HEK293 (cell line): ENCODE results near the gene ABCG8.
A peak's percentile ranks its signal among the peaks of the same experiment; 100 is the strongest.

Source experiments
- CTCF ChIA-PET: fragments of 350-600 bp; formaldehyde crosslinking; extraction: SDS; loops from one replicate; lab custom pipeline; 2021; ENCODE audit warnings: antibody characterized with exemption; lab: Yijun Ruan, JAX
- POLR2A ChIA-PET: fragments of 300-600 bp; formaldehyde crosslinking; extraction: SDS; loops from one replicate; lab custom pipeline; 2020; ENCODE audit warnings: antibody characterized with exemption, inconsistent platforms; lab: Yijun Ruan, JAX
- H3K27ac ChIP-seq: fragments of 200-500 bp; sonication (Bioruptor generic); 2 replicates; pipeline ENCODE4 v1.5.1; 2014; ENCODE audit warnings: low read depth, low read length, control low read depth, inconsistent platforms; ENCODE audit errors: extremely low read depth
- H3K36me3 ChIP-seq, 2 experiments: fragments of 200-500 bp in 1 of 2; sonication (Bioruptor generic) in 1 of 2; 1 replicate in 1 of 2; 2 replicates in 1 of 2; pipeline ENCODE4 v1.5.1; 2014 to 2017; ENCODE audit warnings: inconsistent platforms in 2 of 2, low read length in 2 of 2; ENCODE audit not compliant: control insufficient read depth in 2 of 2, insufficient read depth in 1 of 2
- H3K4me1 ChIP-seq: fragments of 200-500 bp; sonication (Bioruptor generic); 2 replicates; pipeline ENCODE4 v1.5.1; 2014; ENCODE audit warnings: mild to moderate bottlenecking, low read length, inconsistent platforms; ENCODE audit not compliant: control insufficient read depth, insufficient read depth
- H3K4me3 ChIP-seq: 2 replicates; pipeline ENCODE4 v1.5.1; 2011; ENCODE audit warnings: low read depth, mild to moderate bottlenecking, control low read depth, low read length, moderate library complexity
- H3K9me3 ChIP-seq: fragments of 200-500 bp; sonication (Bioruptor generic); 2 replicates; pipeline ENCODE4 v1.5.1; 2014; ENCODE audit warnings: low read depth, low read length, inconsistent platforms; ENCODE audit not compliant: control insufficient read depth, insufficient read depth
- BCL11A ChIP-seq: fragments of 450-650 bp; formaldehyde crosslinking; IDR thresholded peaks from 2 replicates; pipeline ENCODE4 v1.5.1; 2016; ENCODE audit warnings: low read depth, missing biosample characterization, missing genetic modification characterization
- KLF10 ChIP-seq: fragments of 450-650 bp; IDR thresholded peaks from 2 replicates; pipeline ENCODE4 v1.5.1; 2018; ENCODE audit warnings: missing biosample characterization, mild to moderate bottlenecking, missing genetic modification characterization
- KLF8 ChIP-seq: fragments of 450-650 bp; formaldehyde crosslinking; IDR thresholded peaks from 2 replicates; pipeline ENCODE4 v1.5.1; 2016; ENCODE audit warnings: missing biosample characterization, missing genetic modification characterization
- OVOL3 ChIP-seq: fragments of 450-650 bp; formaldehyde crosslinking; IDR thresholded peaks from 2 replicates; pipeline ENCODE4 v1.5.1; 2016; ENCODE audit warnings: missing biosample characterization, missing genetic modification characterization
- PRDM4 ChIP-seq: fragments of 450-650 bp; formaldehyde crosslinking; IDR thresholded peaks from 2 replicates; pipeline ENCODE4 v1.5.1; 2017; ENCODE audit warnings: missing biosample characterization, missing genetic modification characterization
- REST ChIP-seq: fragments of 450-650 bp; formaldehyde crosslinking; IDR thresholded peaks from 2 replicates; pipeline ENCODE4 v1.5.1; 2016; ENCODE audit warnings: missing biosample characterization, missing genetic modification characterization
- SP2 ChIP-seq: fragments of 450-650 bp; formaldehyde crosslinking; IDR thresholded peaks from 2 replicates; pipeline ENCODE4 v1.5.1; 2016; ENCODE audit warnings: missing biosample characterization, missing genetic modification characterization
- ZEB2 ChIP-seq: fragments of 450-650 bp; formaldehyde crosslinking; IDR thresholded peaks from 2 replicates; pipeline ENCODE4 v1.5.1; 2016; ENCODE audit warnings: missing biosample characterization, missing genetic modification characterization
- ZIC2 ChIP-seq: fragments of 450-650 bp; formaldehyde crosslinking; IDR thresholded peaks from 2 replicates; pipeline ENCODE4 v1.5.1; 2016; ENCODE audit warnings: missing biosample characterization, missing genetic modification characterization
- ZNF10 ChIP-seq: fragments of 450-650 bp; formaldehyde crosslinking; IDR thresholded peaks from 2 replicates; pipeline ENCODE4 v1.5.1; 2017; ENCODE audit warnings: missing biosample characterization, missing genetic modification characterization
- ZNF121 ChIP-seq: fragments of 450-650 bp; formaldehyde crosslinking; IDR thresholded peaks from 2 replicates; pipeline ENCODE4 v1.5.1; 2016; ENCODE audit warnings: missing biosample characterization, missing genetic modification characterization
- ZNF140 ChIP-seq: fragments of 450-650 bp; formaldehyde crosslinking; IDR thresholded peaks from 2 replicates; pipeline ENCODE4 v1.5.1; 2016; ENCODE audit warnings: missing biosample characterization, missing genetic modification characterization
- ZNF548 ChIP-seq: fragments of 450-650 bp; formaldehyde crosslinking; IDR thresholded peaks from 2 replicates; pipeline ENCODE4 v1.5.1; 2016; ENCODE audit warnings: missing biosample characterization, missing genetic modification characterization
- ZNF585B ChIP-seq: fragments of 450-650 bp; formaldehyde crosslinking; IDR thresholded peaks from 2 replicates; pipeline ENCODE4 v1.5.1; 2016; ENCODE audit warnings: missing biosample characterization, missing genetic modification characterization
- ZNF600 ChIP-seq: fragments of 450-650 bp; formaldehyde crosslinking; IDR thresholded peaks from 2 replicates; pipeline ENCODE4 v1.5.1; 2016; ENCODE audit warnings: missing biosample characterization, missing genetic modification characterization
- ZNF701 ChIP-seq: fragments of 450-650 bp; formaldehyde crosslinking; IDR thresholded peaks from 2 replicates; pipeline ENCODE4 v1.5.1; 2016; ENCODE audit warnings: missing biosample characterization, missing genetic modification characterization
- ZNF792 ChIP-seq: fragments of 450-650 bp; formaldehyde crosslinking; IDR thresholded peaks from 2 replicates; pipeline ENCODE4 v1.5.1; 2016; ENCODE audit warnings: missing biosample characterization, missing genetic modification characterization
- ZNF843 ChIP-seq: fragments of 450-650 bp; formaldehyde crosslinking; IDR thresholded peaks from 2 replicates; pipeline ENCODE4 v1.5.1; 2016; ENCODE audit warnings: missing biosample characterization, missing genetic modification characterization
- TF ChIP-seq, protein P1 (sequence below): fragments of 450-650 bp; formaldehyde crosslinking; conservative IDR thresholded peaks from 2 replicates; pipeline ENCODE4 v1.5.1; 2016; ENCODE audit warnings: low read depth, missing biosample characterization, missing genetic modification characterization
- TF ChIP-seq, protein P2 (sequence below): fragments of 450-650 bp; formaldehyde crosslinking; IDR thresholded peaks from 2 replicates; pipeline ENCODE4 v1.5.1; 2016; ENCODE audit warnings: missing biosample characterization, missing genetic modification characterization

Gene ABCG8

GRCh38 chr2:43790147-43790546 is 48.6 kb upstream of the ABCG8 start (continued):
- no peak for TF ChIP-seq ZNF843
- no peak for TF ChIP-seq BCL11A
- no peak for TF ChIP-seq SP2 (tag by site-specific recombination)
- no peak for TF ChIP-seq ZNF585B (tag by site-specific recombination)
- no peak for TF ChIP-seq PRDM4
- no peak for TF ChIP-seq REST (tag by site-specific recombination)
- no peak for TF ChIP-seq KLF8 (tag by site-specific recombination)

DNA sequence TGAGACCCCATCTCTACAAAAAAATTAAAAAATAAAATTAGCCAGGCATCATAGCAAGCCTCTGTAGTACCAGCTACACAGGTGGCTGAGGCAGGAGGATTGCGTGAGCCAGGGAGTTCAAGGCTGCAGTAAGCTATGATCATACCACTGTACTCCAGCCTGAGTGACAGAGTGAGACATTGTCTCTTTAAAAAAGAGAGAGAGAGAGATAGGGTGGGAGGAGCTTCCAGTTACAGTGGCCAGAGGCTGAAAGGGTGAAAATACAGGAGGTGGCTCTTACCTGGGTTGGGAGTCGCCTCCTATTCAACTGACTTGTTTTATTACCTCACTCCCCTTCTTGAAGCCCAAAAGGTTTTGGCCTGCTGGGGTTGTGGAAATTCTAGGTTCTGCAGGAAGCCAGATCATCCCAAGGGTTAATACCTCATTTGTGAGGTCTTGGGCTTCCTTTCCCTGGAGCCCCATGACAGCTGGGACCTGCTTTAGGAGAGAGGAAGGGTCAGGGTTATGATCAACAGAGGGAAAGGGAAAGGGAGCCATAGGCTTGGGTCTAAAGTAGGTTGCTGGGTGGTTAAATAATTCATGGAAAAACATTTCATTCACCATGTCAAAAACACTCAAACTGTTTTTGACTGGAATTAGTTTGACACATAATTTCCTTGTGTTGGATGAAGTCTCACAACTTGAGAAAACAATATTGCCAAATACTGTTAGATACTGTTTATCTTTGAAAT is 47.6 kb upstream of the ABCG8 start:
- POLR2A ChIA-PET: interaction anchor here (1.3 kb wide), 1 partner anchor 20 kb away, joined by 3 read pairs; no protein-coding TSS in a partner anchor
- TF ChIP-seq ZNF121 (tag by site-specific recombination) (0 out of 2 replicates have a peak, but pooled peaks have one; percentile 27), ZNF701 (tag by site-specific recombination) (no peak)
- Histone ChIP-seq H3K9me3 (no peaks in the 10 kb centered on the region), H3K4me3 (no peak overlapping the region), H3K27ac (no peak overlapping the region), H3K4me1 (no peaks in the 10 kb centered on the region), H3K36me3 (peaks cover 12 to 36% of the 10 kb centered on the region in 2 experiments; a peak in 2 of 3 replicates)
- CTCF ChIA-PET: interaction anchor here (0.5 to 0.6 kb wide), 2 partner anchors 439 to 624 kb away, joined by 3 read pairs; no protein-coding TSS in a partner anchor

- Histone ChIP-seq H3K4me3 (no peak overlapping the region), H3K27ac (no peak overlapping the region), H3K4me1 (no peaks in the 10 kb centered on the region), H3K9me3 (no peaks in the 10 kb centered on the region), H3K36me3 (peaks cover 14 to 37% of the 10 kb centered on the region in 2 experiments; a peak in 2 of 3 replicates)
- ChIA-PET POLR2A (no interaction called here), CTCF (no interaction called here)
- TF ChIP-seq ZIC2 (tag by site-specific recombination) (no peak), ZNF10 (tag by site-specific recombination) (no peak), ZNF600 (tag by site-specific recombination) (no peak), KLF10 (tag by site-specific recombination) (no peak), ZNF792 (tag by site-specific recombination) (no peak), ZNF548 (tag by site-specific recombination) (no peak), ZEB2 (tag by site-specific recombination) (no peak), ZNF140 (tag by site-specific recombination) (no peak), OVOL3 (tag by site-specific recombination) (no peak)
- TF ChIP-seq, protein P1, sequence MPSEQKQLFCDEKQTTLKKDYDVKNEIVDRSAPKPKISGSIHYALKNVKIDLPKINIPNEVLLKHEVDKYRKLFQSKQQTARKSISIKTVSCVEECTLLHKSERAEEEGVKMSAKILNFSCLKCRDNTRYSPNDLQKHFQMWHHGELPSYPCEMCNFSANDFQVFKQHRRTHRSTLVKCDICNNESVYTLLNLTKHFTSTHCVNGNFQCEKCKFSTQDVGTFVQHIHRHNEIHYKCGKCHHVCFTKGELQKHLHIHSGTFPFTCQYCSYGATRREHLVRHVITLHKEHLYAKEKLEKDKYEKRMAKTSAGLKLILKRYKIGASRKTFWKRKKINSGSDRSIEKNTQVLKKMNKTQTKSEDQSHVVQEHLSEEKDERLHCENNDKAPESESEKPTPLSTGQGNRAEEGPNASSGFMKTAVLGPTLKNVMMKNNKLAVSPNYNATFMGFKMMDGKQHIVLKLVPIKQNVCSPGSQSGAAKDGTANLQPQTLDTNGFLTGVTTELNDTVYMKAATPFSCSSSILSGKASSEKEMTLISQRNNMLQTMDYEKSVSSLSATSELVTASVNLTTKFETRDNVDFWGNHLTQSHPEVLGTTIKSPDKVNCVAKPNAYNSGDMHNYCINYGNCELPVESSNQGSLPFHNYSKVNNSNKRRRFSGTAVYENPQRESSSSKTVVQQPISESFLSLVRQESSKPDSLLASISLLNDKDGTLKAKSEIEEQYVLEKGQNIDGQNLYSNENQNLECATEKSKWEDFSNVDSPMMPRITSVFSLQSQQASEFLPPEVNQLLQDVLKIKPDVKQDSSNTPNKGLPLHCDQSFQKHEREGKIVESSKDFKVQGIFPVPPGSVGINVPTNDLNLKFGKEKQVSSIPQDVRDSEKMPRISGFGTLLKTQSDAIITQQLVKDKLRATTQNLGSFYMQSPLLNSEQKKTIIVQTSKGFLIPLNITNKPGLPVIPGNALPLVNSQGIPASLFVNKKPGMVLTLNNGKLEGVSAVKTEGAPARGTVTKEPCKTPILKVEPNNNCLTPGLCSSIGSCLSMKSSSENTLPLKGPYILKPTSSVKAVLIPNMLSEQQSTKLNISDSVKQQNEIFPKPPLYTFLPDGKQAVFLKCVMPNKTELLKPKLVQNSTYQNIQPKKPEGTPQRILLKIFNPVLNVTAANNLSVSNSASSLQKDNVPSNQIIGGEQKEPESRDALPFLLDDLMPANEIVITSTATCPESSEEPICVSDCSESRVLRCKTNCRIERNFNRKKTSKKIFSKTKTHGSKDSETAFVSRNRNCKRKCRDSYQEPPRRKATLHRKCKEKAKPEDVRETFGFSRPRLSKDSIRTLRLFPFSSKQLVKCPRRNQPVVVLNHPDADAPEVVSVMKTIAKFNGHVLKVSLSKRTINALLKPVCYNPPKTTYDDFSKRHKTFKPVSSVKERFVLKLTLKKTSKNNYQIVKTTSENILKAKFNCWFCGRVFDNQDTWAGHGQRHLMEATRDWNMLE (tag by site-specific recombination): no peak
- TF ChIP-seq, protein P2, sequence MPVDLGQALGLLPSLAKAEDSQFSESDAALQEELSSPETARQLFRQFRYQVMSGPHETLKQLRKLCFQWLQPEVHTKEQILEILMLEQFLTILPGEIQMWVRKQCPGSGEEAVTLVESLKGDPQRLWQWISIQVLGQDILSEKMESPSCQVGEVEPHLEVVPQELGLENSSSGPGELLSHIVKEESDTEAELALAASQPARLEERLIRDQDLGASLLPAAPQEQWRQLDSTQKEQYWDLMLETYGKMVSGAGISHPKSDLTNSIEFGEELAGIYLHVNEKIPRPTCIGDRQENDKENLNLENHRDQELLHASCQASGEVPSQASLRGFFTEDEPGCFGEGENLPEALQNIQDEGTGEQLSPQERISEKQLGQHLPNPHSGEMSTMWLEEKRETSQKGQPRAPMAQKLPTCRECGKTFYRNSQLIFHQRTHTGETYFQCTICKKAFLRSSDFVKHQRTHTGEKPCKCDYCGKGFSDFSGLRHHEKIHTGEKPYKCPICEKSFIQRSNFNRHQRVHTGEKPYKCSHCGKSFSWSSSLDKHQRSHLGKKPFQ (tag by site-specific recombination): no peak
Observed at GRCh38 chr2:43792653-43793052, 46.1 kb upstream of the ABCG8 start.
